ENCODE data around the gene MCTP2. TPM values are rescaled to one million over a fixed set of nuclear protein-coding genes. Genes with fewer than 3 reads are reported as not detected.

Gene MCTP2
- total and polyA plus RNA-seq, 9 of the 15 experiments (the other 6 are each of a cell fraction or from before 2014, with no cell fraction given) = 0.07 TPM; not detected in 8

DNA sequence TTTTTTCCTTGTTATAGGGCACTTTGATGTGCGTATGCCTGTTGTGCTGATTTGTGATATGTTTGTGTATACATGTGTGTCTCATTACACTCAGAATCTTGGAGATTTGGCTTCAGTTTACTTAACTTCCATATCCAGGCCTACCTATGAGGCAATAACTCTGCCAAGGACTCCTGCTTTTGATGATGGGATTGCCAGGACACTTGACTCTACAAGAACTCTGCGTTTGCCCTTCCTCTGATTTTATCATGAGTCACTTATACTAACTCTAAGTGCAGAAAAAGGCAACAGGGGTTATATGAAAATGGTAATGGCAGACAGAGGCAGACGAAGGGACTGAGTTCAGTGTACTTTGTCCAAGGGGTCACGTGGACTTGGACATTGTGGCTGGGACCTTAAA, 33.6 kb downstream of the MCTP2 start (continued):
- TF ChIP-seq, protein P1, sequence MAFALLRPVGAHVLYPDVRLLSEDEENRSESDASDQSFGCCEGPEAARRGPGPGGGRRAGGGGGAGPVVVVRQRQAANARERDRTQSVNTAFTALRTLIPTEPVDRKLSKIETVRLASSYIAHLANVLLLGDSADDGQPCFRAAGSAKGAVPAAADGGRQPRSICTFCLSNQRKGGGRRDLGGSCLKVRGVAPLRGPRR (CRISPR knock-in tag; IDR thresholded peaks at IDR 0.05) = no peak
- TF ChIP-seq NFIC (IDR thresholded peaks at IDR 0.05) (no peak), HLTF (IDR thresholded peaks at IDR 0.05) (no peak), ETS2 (tag; IDR thresholded peaks at IDR 0.05; ENCODE audit: borderline replicate concordance, poor library complexity, severe bottlenecking) (no peak), PTTG1 (tag; IDR thresholded peaks at IDR 0.05; ENCODE audit: low read depth) (no peak), ZNF707 (CRISPR knock-in tag; conservative IDR thresholded peaks at IDR 0.05) (no peak)

DNA sequence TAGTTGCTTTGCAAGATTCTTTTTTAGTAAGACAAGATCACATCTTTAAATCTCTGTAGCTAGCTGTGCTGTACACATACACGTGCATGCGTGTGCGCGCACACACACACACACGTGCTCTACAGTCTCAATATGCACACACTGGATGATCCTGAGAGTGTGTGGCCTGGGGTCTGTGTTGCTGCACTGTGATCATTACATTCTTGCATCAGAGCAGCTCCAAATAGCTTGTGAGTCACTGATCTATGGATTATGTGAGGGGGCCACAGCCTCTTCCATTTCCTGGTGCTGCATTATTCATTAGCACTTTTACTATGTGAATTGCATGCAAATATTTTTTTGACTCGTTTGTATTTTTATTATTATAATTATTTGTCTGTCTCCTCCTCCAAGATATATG, 34.6 kb downstream of the MCTP2 start:
- WGBS (ENCODE audit: insufficient coverage, low coverage, missing lambda C conversion rate) = 0% methylated on average over 6 of the region's 6 CpGs
- no peaks in the 10 kb centered on the region for H3K79me2 ChIP-seq (ENCODE audit: control insufficient read depth, insufficient read depth, low read length)

More for the DNA sequence above, 34.6 kb downstream of the MCTP2 start:
- ATAC-seq = no peak
- no peaks in the 10 kb centered on the region for H3K9me1 ChIP-seq (ENCODE audit: control insufficient read depth, insufficient read depth, low read length)
- no peaks in the 10 kb centered on the region for H3K4me1 ChIP-seq (replicated peaks in 1 of 2; ENCODE audit: control insufficient read depth in 2 of 2, insufficient read depth in 2 of 2, low read length in 2 of 2)
- no peak overlapping the region for H3K4me3 ChIP-seq
- no peaks in the 10 kb centered on the region for H4K20me1 ChIP-seq (replicated peaks; ENCODE audit: control insufficient read depth, insufficient read depth, low read length)
- ChIA-PET CTCF (ENCODE audit: low intra/inter-chr PET ratio) (no interaction called here), POLR2A (no interaction called here)
- H3K4me2 ChIP-seq (ENCODE audit: insufficient read depth, low read length) = no peak overlapping the region
- no peaks in the 10 kb centered on the region for H3K36me3 ChIP-seq (ENCODE audit: control insufficient read depth, insufficient read depth, low read length)
- no peak for TF ChIP-seq KAT8 (IDR thresholded peaks at IDR 0.05; ENCODE audit: low read depth)
- TF ChIP-seq ARID1B (IDR thresholded peaks at IDR 0.05) = no peak
- TF ChIP-seq ETV1 (tag; conservative IDR thresholded peaks at IDR 0.05; ENCODE audit: low read depth) = no peak
- TF ChIP-seq C11orf30 (IDR thresholded peaks at IDR 0.05; ENCODE audit: low read depth) = no peak
- TF ChIP-seq ARNT (IDR thresholded peaks at IDR 0.05) = no peak
- H2AFZ ChIP-seq (ENCODE audit: low read depth, low read length) = no peak overlapping the region
- FAIRE-seq = no peak
- no TSS peak for BruUV-seq (replicated peaks)
- no peak overlapping the region for H3K27ac ChIP-seq (ENCODE audit: extremely low read depth, low read depth, low read length)
- DNase-seq (ENCODE audit: extremely low read depth in 1 of 4, low spot score in 3 of 4) = no peak
- H3K9me3 ChIP-seq (replicated peaks; ENCODE audit: control insufficient read depth, insufficient read depth, low read depth, low read length) = no peaks in the 10 kb centered on the region; the same call in 1 of the 2 replicates
- no peaks in the 10 kb centered on the region for H3K27me3 ChIP-seq (ENCODE audit: control insufficient read depth in 2 of 2, insufficient read depth in 2 of 2, low read length in 2 of 2)
- no peak overlapping the region for H3K9ac ChIP-seq (ENCODE audit: insufficient read depth in 1 of 2, low read depth in 2 of 2, low read length in 2 of 2)
- in situ Hi-C loops (cut with MboI) = no loop called here
- intact Hi-C loops (cut with micrococcal nuclease) = no loop called here

All from K562 (cell line).